MM.1S (cell line): ENCODE data around the gene RGSL1.

ENCODE experiments used
- EZH2 ChIP-seq: fragments of 300-600 bp; sonication (generic); optimal IDR thresholded peaks from 2 replicates; pipeline ENCODE3; 2017; ENCODE audit warnings: low read depth, mild to moderate bottlenecking, antibody characterized with exemption, low read length, mixed read lengths
- TF ChIP-seq, protein P1 (sequence below): fragments of 300-600 bp; sonication (generic); IDR thresholded peaks from 2 replicates; pipeline ENCODE4 v1.5.1; 2016; ENCODE audit warnings: antibody characterized with exemption, low read length, mixed read lengths

GRCh38 chr1:182430263-182431068, 19.5 kb upstream of the RGSL1 start:
- no peak for TF ChIP-seq EZH2
- TF ChIP-seq, protein P1, sequence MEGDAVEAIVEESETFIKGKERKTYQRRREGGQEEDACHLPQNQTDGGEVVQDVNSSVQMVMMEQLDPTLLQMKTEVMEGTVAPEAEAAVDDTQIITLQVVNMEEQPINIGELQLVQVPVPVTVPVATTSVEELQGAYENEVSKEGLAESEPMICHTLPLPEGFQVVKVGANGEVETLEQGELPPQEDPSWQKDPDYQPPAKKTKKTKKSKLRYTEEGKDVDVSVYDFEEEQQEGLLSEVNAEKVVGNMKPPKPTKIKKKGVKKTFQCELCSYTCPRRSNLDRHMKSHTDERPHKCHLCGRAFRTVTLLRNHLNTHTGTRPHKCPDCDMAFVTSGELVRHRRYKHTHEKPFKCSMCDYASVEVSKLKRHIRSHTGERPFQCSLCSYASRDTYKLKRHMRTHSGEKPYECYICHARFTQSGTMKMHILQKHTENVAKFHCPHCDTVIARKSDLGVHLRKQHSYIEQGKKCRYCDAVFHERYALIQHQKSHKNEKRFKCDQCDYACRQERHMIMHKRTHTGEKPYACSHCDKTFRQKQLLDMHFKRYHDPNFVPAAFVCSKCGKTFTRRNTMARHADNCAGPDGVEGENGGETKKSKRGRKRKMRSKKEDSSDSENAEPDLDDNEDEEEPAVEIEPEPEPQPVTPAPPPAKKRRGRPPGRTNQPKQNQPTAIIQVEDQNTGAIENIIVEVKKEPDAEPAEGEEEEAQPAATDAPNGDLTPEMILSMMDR: no peak
